Upper lobe of right lung (tissue), 1 donor: ENCODE results near the gene PSMA8. TPM values are rescaled to one million over a fixed set of nuclear protein-coding genes. Genes with fewer than 3 reads are reported as not detected.
A peak's percentile ranks its signal among the peaks of the same experiment; 100 is the strongest.

Source experiments
- ATAC-seq: fragments of 200-7000 bp; cut with Tn5 transposase; one replicate; pipeline ENCODE4 v1.9.1; 2020; ENCODE audit warnings: mild to moderate bottlenecking, moderate library complexity
- DNase-seq: peaks from one replicate; pipeline ENCODE4 v3.0.0-alpha.2; 2020
- H3K27ac ChIP-seq: fragments of 200-600 bp; one replicate; pipeline ENCODE4 v1.8.0; 2022
- H3K27me3 ChIP-seq: fragments of 200-600 bp; one replicate; pipeline ENCODE4 v1.8.0; 2022; ENCODE audit warnings: mild to moderate bottlenecking
- H3K36me3 ChIP-seq: fragments of 200-600 bp; one replicate; pipeline ENCODE4 v1.8.0; 2022
- H3K4me1 ChIP-seq: fragments of 200-600 bp; one replicate; pipeline ENCODE4 v1.8.0; 2022
- H3K4me3 ChIP-seq: fragments of 200-600 bp; one replicate; pipeline ENCODE4 v1.8.0; 2022; ENCODE audit warnings: mild to moderate bottlenecking
- H3K9me3 ChIP-seq: fragments of 200-600 bp; one replicate; pipeline ENCODE4 v1.8.0; 2022
- intact Hi-C: fragments of 100-400 bp; cut with DNase I; formaldehyde crosslinking; loops from one replicate; pipeline ENCODE4 v1.11.0; 2022
- long read RNA-seq: library from polyadenylated mRNA; unstranded; transcript quantifications from one replicate; pipeline ENCODE4 v2.0.0, GENCODE V29; 2021
- total RNA-seq: library from RNA; stranded (reverse); fragmentation: NEBNext Ultra II Directional; extraction: Animal tissue kit (Norgen Biotek cat#: 25700); gene quantifications from one replicate; pipeline ENCODE4 v1.2.1, GENCODE V29; 2021
- TF ChIP-seq, protein P1 (sequence below): fragments of 200-600 bp; IDR thresholded peaks from one replicate; pipeline ENCODE4 v1.8.0; 2022; ENCODE audit warnings: antibody characterized with exemption
- donor health status: DM: no; HTN: yes; CAD: no; lungs with severe emphysema.

PSMA8 gene
- not detected for total RNA-seq
- long read RNA-seq, result 0 reads

DNA sequence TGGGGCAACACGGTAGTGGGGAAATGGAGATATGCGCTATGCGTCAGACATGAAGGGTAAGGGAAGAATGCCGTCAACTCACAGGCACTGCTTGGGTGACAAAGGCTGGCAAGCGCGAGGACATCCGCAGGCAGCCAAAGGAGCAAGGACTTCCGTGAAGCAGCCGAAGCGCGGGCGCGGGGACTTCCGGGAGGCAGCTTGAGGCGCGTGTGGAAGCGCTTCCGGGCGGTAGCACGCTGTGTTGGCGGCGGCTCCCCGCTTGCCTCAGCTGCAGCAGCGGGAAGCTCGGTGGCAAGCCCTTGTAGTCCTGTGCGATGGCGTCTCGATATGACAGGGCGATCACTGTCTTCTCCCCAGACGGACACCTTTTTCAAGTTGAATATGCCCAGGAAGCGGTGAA is at the start of gene PSMA8:
Gene PSMA8, plus strand, starts transcription at position 218 of the 400 bp plus-strand sequence. Its CDS starts 97 bp downstream, at position 315.
- Histone ChIP-seq H3K4me3 (no peak within 1 kb of the TSS), H3K9me3 (no peaks in the 10 kb centered on the region), H3K27me3 (no peaks in the 10 kb centered on the region), H3K27ac (no peak within 1 kb of the TSS), H3K4me1 (no peaks in the 10 kb centered on the region), H3K36me3 (no peaks in the 10 kb centered on the region)
- ATAC-seq (peak; percentile 42), DNase-seq (peak; percentile 68)
- TF ChIP-seq, protein P1, sequence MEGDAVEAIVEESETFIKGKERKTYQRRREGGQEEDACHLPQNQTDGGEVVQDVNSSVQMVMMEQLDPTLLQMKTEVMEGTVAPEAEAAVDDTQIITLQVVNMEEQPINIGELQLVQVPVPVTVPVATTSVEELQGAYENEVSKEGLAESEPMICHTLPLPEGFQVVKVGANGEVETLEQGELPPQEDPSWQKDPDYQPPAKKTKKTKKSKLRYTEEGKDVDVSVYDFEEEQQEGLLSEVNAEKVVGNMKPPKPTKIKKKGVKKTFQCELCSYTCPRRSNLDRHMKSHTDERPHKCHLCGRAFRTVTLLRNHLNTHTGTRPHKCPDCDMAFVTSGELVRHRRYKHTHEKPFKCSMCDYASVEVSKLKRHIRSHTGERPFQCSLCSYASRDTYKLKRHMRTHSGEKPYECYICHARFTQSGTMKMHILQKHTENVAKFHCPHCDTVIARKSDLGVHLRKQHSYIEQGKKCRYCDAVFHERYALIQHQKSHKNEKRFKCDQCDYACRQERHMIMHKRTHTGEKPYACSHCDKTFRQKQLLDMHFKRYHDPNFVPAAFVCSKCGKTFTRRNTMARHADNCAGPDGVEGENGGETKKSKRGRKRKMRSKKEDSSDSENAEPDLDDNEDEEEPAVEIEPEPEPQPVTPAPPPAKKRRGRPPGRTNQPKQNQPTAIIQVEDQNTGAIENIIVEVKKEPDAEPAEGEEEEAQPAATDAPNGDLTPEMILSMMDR, result no peak
- intact Hi-C loops, result no loop called here

- ATAC-seq (no peak), DNase-seq (no peak)
- Histone ChIP-seq H3K27me3 (no peaks in the 10 kb centered on the region), H3K4me3 (no peak overlapping the region), H3K9me3 (no peaks in the 10 kb centered on the region), H3K36me3 (peaks cover 57% of the 10 kb centered on the region), H3K27ac (no peak overlapping the region), H3K4me1 (peaks cover 20% of the 10 kb centered on the region)
- TF ChIP-seq, protein P1, result no peak
- intact Hi-C loops, result no loop called here
These were observed 48.6 kb upstream of the PSMA8 start for GRCh38 chr18:26085056-26085455.

DNA sequence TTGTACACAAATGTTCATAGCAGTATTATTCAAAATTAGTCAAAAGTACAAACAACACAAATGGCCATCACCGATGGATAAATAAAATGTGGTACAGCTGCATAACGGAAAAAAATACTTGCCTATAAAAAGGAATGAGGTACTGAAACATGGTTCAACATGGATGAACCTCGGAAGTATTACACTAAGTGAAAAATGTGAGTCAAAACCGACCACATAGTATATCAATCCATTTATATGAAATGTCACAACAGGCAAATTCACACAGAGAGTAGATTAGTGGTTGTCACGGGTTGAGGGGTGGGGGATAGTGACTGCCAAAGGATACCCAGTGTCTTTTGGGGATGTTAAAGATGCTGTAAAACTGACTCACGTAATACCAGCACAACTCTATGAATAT is 46.7 kb upstream of the PSMA8 start:
- Histone ChIP-seq H3K27me3 (no peaks in the 10 kb centered on the region), H3K36me3 (peaks cover 52% of the 10 kb centered on the region), H3K4me3 (no peak overlapping the region), H3K9me3 (no peaks in the 10 kb centered on the region), H3K4me1 (peaks cover 20% of the 10 kb centered on the region), H3K27ac (no peak overlapping the region)
- no peak for ATAC-seq
- TF ChIP-seq, protein P1, result no peak
- DNase-seq, result no peak
- intact Hi-C loops, result no loop called here

GRCh38 chr18:26088487-26088886 is 45.2 kb upstream of the PSMA8 start:
- Histone ChIP-seq H3K36me3 (peaks cover 37% of the 10 kb centered on the region), H3K27me3 (no peaks in the 10 kb centered on the region), H3K9me3 (no peaks in the 10 kb centered on the region), H3K4me1 (peaks cover 20% of the 10 kb centered on the region), H3K4me3 (no peak overlapping the region), H3K27ac (no peak overlapping the region)
- intact Hi-C loops, result no loop called here
- TF ChIP-seq, protein P1, result no peak
- no peak for DNase-seq
- ATAC-seq, result no peak

DNA sequence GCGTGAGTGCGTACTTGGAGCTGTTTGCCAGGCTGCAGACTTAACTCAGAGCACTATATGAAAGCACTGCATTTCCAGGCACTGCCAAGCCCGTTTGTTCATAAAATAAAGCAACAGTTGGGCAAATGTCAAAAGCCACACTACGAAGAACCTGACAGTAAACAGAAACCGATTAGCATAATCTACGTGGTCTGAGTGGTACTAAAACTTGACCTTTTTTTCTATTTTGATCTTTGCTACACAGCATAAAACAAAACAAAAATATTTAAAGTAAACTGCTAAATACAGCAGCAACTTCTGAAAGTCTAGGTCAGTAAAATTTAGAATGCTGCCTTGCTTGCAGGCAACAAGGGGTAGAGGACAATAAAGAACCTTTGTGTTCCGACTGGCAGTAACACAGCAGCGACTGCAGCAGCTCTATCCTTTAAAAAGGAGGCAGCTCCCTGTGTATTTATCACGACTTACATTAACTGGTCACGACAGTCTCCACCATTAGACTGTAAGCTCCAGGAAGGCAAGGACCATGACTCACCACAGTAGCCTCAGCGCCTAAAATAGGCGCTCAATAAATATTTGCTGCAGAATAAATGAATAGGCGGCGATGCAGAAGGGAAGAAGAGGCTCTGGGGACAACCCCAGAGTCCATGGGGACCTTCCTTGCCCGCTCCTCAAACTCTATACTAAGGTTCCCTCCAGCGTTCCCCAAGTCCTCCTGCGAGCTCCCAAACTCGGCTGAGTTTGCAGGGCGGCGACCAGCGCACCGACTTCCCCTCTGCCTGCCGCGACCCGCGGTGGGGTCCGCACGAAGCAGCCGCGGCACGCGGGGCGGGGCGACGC is 44.2 kb upstream of the PSMA8 start:
- H3K4me1 ChIP-seq, result peaks cover 20% of the 10 kb centered on the region
- H3K27ac ChIP-seq, result peak overlapping the region; percentile 96
- TF ChIP-seq, protein P1, result no peak
- no peak for ATAC-seq
- H3K36me3 ChIP-seq, result peaks cover 28% of the 10 kb centered on the region
- no peaks in the 10 kb centered on the region for H3K9me3 ChIP-seq
- intact Hi-C loops, result no loop called here
- H3K4me3 ChIP-seq, result peak overlapping the region; percentile 91
- no peaks in the 10 kb centered on the region for H3K27me3 ChIP-seq
- no peak for DNase-seq
